Measurements from ENCODE around the gene EMC9.

Gene EMC9

DNA sequence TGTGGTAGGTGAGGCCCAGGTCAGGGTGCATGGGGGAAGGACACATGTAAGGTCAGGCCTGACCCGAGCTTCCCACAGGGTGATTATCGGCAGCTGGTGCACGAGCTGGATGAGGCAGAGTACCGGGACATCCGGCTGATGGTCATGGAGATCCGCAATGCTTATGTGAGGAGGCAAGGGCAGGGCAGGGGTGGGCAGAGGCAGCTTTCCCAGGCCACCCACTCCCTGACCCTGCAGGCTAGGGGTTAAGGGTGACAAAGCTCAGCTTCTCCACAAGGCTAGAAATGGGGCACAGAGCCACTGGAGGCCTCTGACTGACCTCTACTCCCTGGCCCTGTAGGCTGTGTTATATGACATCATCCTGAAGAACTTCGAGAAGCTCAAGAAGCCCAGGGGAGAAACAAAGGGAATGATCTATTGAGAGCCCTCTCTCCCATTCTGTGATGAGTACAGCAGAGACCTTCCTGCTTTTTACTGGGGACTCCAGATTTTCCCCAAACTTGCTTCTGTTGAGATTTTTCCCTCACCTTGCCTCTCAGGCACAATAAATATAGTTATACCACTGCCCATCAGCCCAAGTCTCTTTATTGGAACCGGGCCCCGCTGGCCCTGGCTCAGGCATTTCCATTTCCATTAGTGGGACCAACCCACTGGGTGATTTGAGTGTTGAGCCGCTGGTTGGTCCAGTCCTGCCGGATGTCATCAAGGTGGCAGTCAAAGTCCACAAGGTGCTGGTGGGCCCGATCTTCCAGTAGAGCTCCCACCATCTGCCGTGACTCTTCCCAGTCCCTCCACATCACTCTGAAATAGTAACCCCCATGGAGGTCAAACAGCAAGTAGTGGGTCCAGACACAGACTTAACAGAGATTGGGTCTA, 2.8 kb downstream of the EMC9 start:
- Histone ChIP-seq H3K4me2 (ENCODE audit: low read depth, low read length) (no peak overlapping the region), H3K27me3 (replicated peaks; ENCODE audit: insufficient read depth, low read length) (no peaks in the 10 kb centered on the region), H3K79me2 (ENCODE audit: low read length) (peaks cover 43% of the 10 kb centered on the region), H3K9me2 (replicated peaks; ENCODE audit: insufficient read depth, low read length) (no peaks in the 10 kb centered on the region), H3K4me3 (ENCODE audit: low read length) (no peak overlapping the region), H4K20me1 (ENCODE audit: insufficient read depth, low read length) (no peaks in the 10 kb centered on the region), H3K4me1 (ENCODE audit: low read length) (peaks cover 11% of the 10 kb centered on the region; the same call in 1 of the 2 replicates), H3K27ac (ENCODE audit: low read length) (no peak overlapping the region), H2AFZ (ENCODE audit: low read length) (no peak overlapping the region), H3K9me3 (replicated peaks; ENCODE audit: insufficient read depth, low read length) (no peaks in the 10 kb centered on the region), H3K9ac (ENCODE audit: low read length) (no peak overlapping the region), H3K36me3 (replicated peaks; ENCODE audit: insufficient read depth, low read length) (0 out of 2 replicates have a peak, but pooled peaks cover 2% of the 10 kb centered on the region), H3F3A (ENCODE audit: insufficient read depth, low read length) (peaks cover 8% of the 10 kb centered on the region)
- TF ChIP-seq EZH2 (optimal IDR thresholded peaks at IDR 0.05; ENCODE audit: low read depth, low read length) (no peak), EZH2phosphoT487 (IDR thresholded peaks at IDR 0.05; ENCODE audit: low read length) (no peak)
- TF ChIP-seq, protein P1, sequence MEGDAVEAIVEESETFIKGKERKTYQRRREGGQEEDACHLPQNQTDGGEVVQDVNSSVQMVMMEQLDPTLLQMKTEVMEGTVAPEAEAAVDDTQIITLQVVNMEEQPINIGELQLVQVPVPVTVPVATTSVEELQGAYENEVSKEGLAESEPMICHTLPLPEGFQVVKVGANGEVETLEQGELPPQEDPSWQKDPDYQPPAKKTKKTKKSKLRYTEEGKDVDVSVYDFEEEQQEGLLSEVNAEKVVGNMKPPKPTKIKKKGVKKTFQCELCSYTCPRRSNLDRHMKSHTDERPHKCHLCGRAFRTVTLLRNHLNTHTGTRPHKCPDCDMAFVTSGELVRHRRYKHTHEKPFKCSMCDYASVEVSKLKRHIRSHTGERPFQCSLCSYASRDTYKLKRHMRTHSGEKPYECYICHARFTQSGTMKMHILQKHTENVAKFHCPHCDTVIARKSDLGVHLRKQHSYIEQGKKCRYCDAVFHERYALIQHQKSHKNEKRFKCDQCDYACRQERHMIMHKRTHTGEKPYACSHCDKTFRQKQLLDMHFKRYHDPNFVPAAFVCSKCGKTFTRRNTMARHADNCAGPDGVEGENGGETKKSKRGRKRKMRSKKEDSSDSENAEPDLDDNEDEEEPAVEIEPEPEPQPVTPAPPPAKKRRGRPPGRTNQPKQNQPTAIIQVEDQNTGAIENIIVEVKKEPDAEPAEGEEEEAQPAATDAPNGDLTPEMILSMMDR (IDR thresholded peaks at IDR 0.05; ENCODE audit: low read length): no peak
- no peak for DNase-seq

DNA sequence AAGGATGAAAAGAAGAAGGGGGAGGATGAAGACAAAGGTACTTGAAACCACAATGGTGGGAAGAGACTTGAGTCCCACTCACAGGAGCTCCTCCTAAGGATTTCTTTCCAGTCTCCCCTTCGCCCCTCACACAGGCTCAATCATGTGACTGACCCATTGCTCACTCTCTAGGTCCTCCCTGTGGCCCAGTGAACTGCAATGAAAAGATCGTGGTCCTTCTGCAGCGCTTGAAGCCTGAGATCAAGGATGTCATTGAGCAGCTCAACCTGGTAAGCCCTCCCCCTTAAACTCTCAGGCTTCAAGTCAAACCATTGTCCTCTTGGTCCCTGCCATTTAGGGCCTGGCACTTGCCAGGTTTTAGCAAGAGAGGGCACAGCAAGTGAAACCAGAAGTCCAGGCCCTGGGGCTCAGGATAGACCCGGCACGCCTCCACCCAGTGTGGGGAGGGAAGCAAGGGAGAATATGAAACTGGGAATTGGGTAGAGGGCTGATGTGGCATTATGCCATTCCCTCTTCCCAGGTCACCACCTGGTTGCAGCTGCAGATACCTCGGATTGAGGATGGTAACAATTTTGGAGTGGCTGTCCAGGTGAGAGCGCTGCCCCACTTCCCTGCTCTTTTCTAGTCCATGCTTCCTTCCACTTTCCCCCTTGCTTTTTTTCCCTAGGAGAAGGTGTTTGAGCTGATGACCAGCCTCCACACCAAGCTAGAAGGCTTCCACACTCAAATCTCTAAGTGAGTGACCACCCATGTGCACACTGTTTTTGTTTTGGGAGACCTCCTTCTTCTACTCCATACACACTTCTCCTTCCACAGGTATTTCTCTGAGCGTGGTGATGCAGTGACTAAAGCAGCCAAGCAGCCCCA, 3.6 kb downstream of the EMC9 start:
- Histone ChIP-seq H4K20me1 (ENCODE audit: insufficient read depth, low read length) (no peaks in the 10 kb centered on the region), H3K27ac (ENCODE audit: low read length) (no peak overlapping the region)

More for the DNA sequence above, 3.6 kb downstream of the EMC9 start:
- no peaks in the 10 kb centered on the region for H3K9me3 ChIP-seq (replicated peaks; ENCODE audit: insufficient read depth, low read length)
- H2AFZ ChIP-seq (ENCODE audit: low read length): no peak overlapping the region
- 0 out of 2 replicates have a peak, but pooled peaks cover 2% of the 10 kb centered on the region for H3K36me3 ChIP-seq (replicated peaks; ENCODE audit: insufficient read depth, low read length)
- no peak for TF ChIP-seq EZH2phosphoT487 (IDR thresholded peaks at IDR 0.05; ENCODE audit: low read length)
- TF ChIP-seq, protein P1 (IDR thresholded peaks at IDR 0.05; ENCODE audit: low read length): no peak
- TF ChIP-seq EZH2 (optimal IDR thresholded peaks at IDR 0.05; ENCODE audit: low read depth, low read length): no peak
- peak overlapping the region; percentile 76; the same call in 1 of the 2 replicates for H3K4me2 ChIP-seq (ENCODE audit: low read depth, low read length)
- no peak overlapping the region for H3K4me3 ChIP-seq (ENCODE audit: low read length)
- no peak overlapping the region for H3K9ac ChIP-seq (ENCODE audit: low read length)
- H3K9me2 ChIP-seq (replicated peaks; ENCODE audit: insufficient read depth, low read length): no peaks in the 10 kb centered on the region
- no peaks in the 10 kb centered on the region for H3K27me3 ChIP-seq (replicated peaks; ENCODE audit: insufficient read depth, low read length)
- H3K79me2 ChIP-seq (ENCODE audit: low read length): peaks cover 43% of the 10 kb centered on the region
- no peak for DNase-seq
- peaks cover 11% of the 10 kb centered on the region; the same call in 1 of the 2 replicates for H3K4me1 ChIP-seq (ENCODE audit: low read length)
- peaks cover 8% of the 10 kb centered on the region for H3F3A ChIP-seq (ENCODE audit: insufficient read depth, low read length)
